Stomach (tissue), 19 donors: Measurements from ENCODE around the gene GRIP2. TPM values are rescaled to one million over a fixed set of nuclear protein-coding genes. Genes with fewer than 3 reads are reported as not detected.

ENCODE experiments used
- DNase-seq, 2 donors: peaks; one replicate each; pipeline versions ENCODE4 v3.0.0 to v3.0.0-alpha.2; 2013 to 2019
- H3K27ac ChIP-seq, 5 donors: fragments of 200-600 bp in 4 of 5; sonication (generic) in 4 of 5; one replicate each; pipeline ENCODE4 v1.5.1; 2013 to 2019; ENCODE audit warnings: mild to moderate bottlenecking in 1 of 5, moderate library complexity in 1 of 5
- H3K27me3 ChIP-seq, 3 donors: fragments of 200-600 bp; sonication (generic); one replicate each; pipeline ENCODE4 v1.5.1; 2017 to 2019; ENCODE audit warnings: mixed run types in 1 of 3
- H3K36me3 ChIP-seq, 4 donors: fragments of 200-600 bp; sonication (generic); 1 replicate in 3 of 4; 2 replicates in 1 of 4; pipeline ENCODE4 v1.5.1; 2016 to 2019
- H3K4me1 ChIP-seq, 4 donors: fragments of 200-600 bp; sonication (generic); one replicate each; pipeline ENCODE4 v1.5.1; 2016 to 2019
- H3K4me3 ChIP-seq, 4 donors: fragments of 200-600 bp; sonication (generic) in 3 of 4; one replicate each; pipeline ENCODE4 v1.5.1; 2016 to 2019; ENCODE audit warnings: mild to moderate bottlenecking in 1 of 4
- H3K9me3 ChIP-seq, 4 donors: fragments of 200-600 bp; sonication (generic); one replicate each; pipeline ENCODE4 v1.5.1; 2016 to 2019
- EP300 ChIP-seq: sonication (generic); formaldehyde crosslinking; IDR thresholded peaks from one replicate; pipeline ENCODE4 v1.6.1; 2017; ENCODE audit warnings: antibody characterized with exemption
- POLR2A ChIP-seq, 4 donors: fragments of 450-650 bp; IDR thresholded peaks; one replicate each; pipeline ENCODE4 v1.6.1; 2016; ENCODE audit warnings: antibody characterized with exemption in 4 of 4, control low read depth in 2 of 4, mild to moderate bottlenecking in 1 of 4, moderate library complexity in 1 of 4
- POLR2AphosphoS5 ChIP-seq, 3 donors: sonication (generic); formaldehyde crosslinking; IDR thresholded peaks; one replicate each; pipeline ENCODE4 v1.6.1; 2016; ENCODE audit warnings: antibody characterized with exemption in 3 of 3
- WGBS, 5 donors: extraction: QIAGEN DNeasy Blood & Tissue Kit in 3 of 5; methylation state at CpG; one replicate each; pipeline versions ENCODE4 v1.1.5 to v1.1.7; 2013 to 2018; 5-methylcytosine and 5-hydroxymethylcytosine counted together
- intact Hi-C: fragments of 100-400 bp; cut with DNase I; formaldehyde crosslinking; loops from one replicate; pipeline ENCODE4 v1.15.1; 2023; ENCODE audit warnings: low total_unique reads
- long read RNA-seq, 10 donors: transcript quantifications; one replicate each; lab custom pipeline, GENCODE V29; 2026
- polyA plus RNA-seq, 3 donors: library from polyadenylated mRNA; stranded (reverse); fragments of 200-250 nt; gene quantifications; one replicate each; pipeline ENCODE4 v1.2.3, GENCODE V29; 2013
- total RNA-seq, 5 donors: library from RNA; depleted of rRNA; stranded (reverse); fragments of >200 nt; gene quantifications; one replicate each; pipeline versions ENCODE4 v1.1.0 to v1.2.3, GENCODE V29; 2014 to 2016
- TF ChIP-seq, protein P1 (sequence below), 7 experiments: fragments of 450-650 bp in 4 of 7; fragments of 200-600 bp in 3 of 7; sonication (generic) in 3 of 7; IDR thresholded peaks; one replicate each; pipeline ENCODE4 v1.5.1; 2016 to 2019; ENCODE audit warnings: antibody characterized with exemption in 7 of 7, control low read depth in 2 of 7, mild to moderate bottlenecking in 1 of 7
- donor health status: healthy with polysubstance abuse.
- donor health status: Bipolar disorder and iron deficiency.
- donor health status: healthy.

The GRIP2 gene
- total RNA-seq (10 to 100 TPM in 1 of 5 donors, 1 to 10 TPM in 3, under 1 TPM in 1; 0.58 to 33.8 (median 5.0) TPM), polyA plus RNA-seq (1 to 10 TPM; 1.5 to 2.9 (median 2.7) TPM)
- long read RNA-seq, donor 1: 0 reads
- long read RNA-seq, donor 2: 0 reads
- long read RNA-seq, donor 3, partial matches to known transcripts: 5 of 5 reads
- long read RNA-seq, donor 3, other reads (novel, unspliced or antisense): 0 of 5 reads
- long read RNA-seq, donor 4: 0 reads
- long read RNA-seq, donor 5, partial matches to known transcripts: 0 of 1 reads
- long read RNA-seq, donor 5, other reads (novel, unspliced or antisense): 0 of 1 reads
- long read RNA-seq, donor 6: 0 reads
- long read RNA-seq, donor 7: 0 reads
- long read RNA-seq, donor 8: 0 reads
- long read RNA-seq, donor 9, full-length matches to known transcripts: 1 of 1 reads
- long read RNA-seq, donor 9, partial matches to known transcripts: 0 of 1 reads
- long read RNA-seq, donor 9, other reads (novel, unspliced or antisense): 0 of 1 reads
- long read RNA-seq, donor 10: 0 reads

- Histone ChIP-seq H3K27ac (no peak within 1 kb of the TSS), H3K27me3 (no peaks in the 10 kb centered on the region), H3K36me3 (no peaks in the 10 kb centered on the region), H3K9me3 (no peaks in the 10 kb centered on the region), H3K4me3 (no peak within 1 kb of the TSS), H3K4me1 (peaks cover 0 to 8% (median 0%) of the 10 kb centered on the region in 4 donors)
- 55 to 65% (median 58%) methylated on average over 12 to 14 of the region's 14 CpGs for WGBS, 5 donors
- intact Hi-C loops: no loop called here
- DNase-seq: no peak
- TF ChIP-seq POLR2AphosphoS5 (IDR thresholded peaks at IDR 0.05) (no peak), EP300 (no peak)
- TF ChIP-seq, protein P1, sequence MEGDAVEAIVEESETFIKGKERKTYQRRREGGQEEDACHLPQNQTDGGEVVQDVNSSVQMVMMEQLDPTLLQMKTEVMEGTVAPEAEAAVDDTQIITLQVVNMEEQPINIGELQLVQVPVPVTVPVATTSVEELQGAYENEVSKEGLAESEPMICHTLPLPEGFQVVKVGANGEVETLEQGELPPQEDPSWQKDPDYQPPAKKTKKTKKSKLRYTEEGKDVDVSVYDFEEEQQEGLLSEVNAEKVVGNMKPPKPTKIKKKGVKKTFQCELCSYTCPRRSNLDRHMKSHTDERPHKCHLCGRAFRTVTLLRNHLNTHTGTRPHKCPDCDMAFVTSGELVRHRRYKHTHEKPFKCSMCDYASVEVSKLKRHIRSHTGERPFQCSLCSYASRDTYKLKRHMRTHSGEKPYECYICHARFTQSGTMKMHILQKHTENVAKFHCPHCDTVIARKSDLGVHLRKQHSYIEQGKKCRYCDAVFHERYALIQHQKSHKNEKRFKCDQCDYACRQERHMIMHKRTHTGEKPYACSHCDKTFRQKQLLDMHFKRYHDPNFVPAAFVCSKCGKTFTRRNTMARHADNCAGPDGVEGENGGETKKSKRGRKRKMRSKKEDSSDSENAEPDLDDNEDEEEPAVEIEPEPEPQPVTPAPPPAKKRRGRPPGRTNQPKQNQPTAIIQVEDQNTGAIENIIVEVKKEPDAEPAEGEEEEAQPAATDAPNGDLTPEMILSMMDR (IDR thresholded peaks at IDR 0.05): no peak
These were observed at the start of gene GRIP2 for GRCh38 chr3:14539742-14540491. TSS of gene GRIP2 (minus strand) at chr3:14540342. CDS start at chr3:14540308, 34 bp downstream.

DNA sequence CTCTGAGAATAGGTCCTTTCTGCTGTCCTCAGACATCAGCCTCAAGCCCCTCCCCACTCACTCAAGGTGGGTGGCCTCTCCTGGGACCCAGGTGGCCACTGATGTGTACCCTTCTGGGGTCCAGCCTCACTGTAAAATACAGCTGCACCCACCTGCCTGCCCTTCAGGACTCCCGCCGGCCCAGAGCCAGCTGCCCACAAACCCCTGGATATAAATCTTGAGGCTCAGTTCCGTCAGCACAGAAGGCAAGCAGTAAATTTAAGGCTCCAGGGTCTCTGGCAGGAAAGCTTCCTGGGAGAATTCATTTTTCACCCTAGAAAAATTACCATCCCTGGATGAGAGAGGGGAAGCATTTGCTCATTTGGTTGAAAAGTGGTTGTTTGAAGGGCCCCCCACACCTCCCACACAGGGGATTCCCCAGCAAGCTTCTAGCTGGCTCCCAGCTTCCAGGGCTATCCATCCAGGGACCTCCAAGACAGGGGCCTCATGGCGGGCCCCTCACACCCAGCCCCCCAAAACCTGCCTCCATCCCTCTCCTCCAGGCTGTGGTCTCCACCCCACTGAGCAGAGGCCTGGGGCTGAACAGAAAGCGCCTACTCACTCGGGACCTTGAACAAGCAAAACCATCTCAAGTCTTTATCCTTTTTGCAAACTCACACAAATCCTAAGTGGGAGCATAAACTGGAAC is 48.4 kb upstream of the GRIP2 start:
- Histone ChIP-seq H3K27ac (no peak overlapping the region), H3K4me3 (no peak overlapping the region), H3K36me3 (no peaks in the 10 kb centered on the region), H3K27me3 (peaks cover 0 to 51% (median 0%) of the 10 kb centered on the region in 3 donors), H3K9me3 (no peaks in the 10 kb centered on the region), H3K4me1 (no peaks in the 10 kb centered on the region)
- 48 to 82% (median 62%) methylated on average over 5 to 6 of the region's 6 CpGs for WGBS, 5 donors
- intact Hi-C loops: no loop called here
- TF ChIP-seq, protein P1 (IDR thresholded peaks at IDR 0.05): no peak
- no peak for TF ChIP-seq EP300
- no peak for TF ChIP-seq POLR2AphosphoS5 (IDR thresholded peaks at IDR 0.05)
- no peak for TF ChIP-seq POLR2A (IDR thresholded peaks at IDR 0.05)
- DNase-seq: no peak

DNA sequence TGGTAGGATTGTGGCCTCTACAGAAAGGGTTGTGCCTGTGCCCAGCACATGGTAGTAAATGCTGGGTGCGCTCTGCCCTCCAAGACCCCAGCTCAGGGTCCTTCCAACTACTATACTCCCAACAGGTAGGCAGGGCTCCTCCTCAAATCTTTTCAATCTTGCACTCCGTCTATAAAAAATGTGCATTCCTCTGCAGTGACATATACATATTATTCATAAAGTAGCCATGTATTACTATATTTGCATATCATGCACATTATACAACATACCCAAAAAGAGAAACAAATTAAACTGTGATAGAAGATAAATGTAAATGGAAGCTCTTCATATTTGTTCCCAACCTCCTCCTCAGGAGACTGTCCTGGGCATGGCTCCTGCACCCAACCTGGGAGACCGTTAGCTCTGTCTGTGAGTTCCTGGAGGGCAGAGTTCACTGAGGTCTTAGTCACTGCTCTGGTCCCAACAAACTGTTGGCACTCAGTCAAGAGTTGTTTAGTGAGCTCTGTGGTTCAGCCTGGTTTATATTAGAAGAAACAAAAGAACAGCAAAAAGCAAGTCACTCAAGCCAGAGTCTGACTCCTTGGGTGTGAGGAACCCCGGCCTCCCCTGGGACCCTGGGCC is 47.7 kb upstream of the GRIP2 start:
- Histone ChIP-seq H3K9me3 (no peaks in the 10 kb centered on the region), H3K4me3 (no peak overlapping the region), H3K27ac (no peak overlapping the region), H3K36me3 (no peaks in the 10 kb centered on the region), H3K4me1 (no peaks in the 10 kb centered on the region), H3K27me3 (peaks cover 0 to 44% (median 0%) of the 10 kb centered on the region in 3 donors)
- whole genome bisulfite sequencing, 5 donors: 50 to 56% (median 56%) methylated on average over 3 to 4 of the region's 4 CpGs
- no peak for DNase-seq
- TF ChIP-seq POLR2A (IDR thresholded peaks at IDR 0.05): no peak
- TF ChIP-seq POLR2AphosphoS5 (IDR thresholded peaks at IDR 0.05): no peak
- TF ChIP-seq EP300: no peak
- TF ChIP-seq, protein P1 (IDR thresholded peaks at IDR 0.05): no peak
- intact Hi-C loops: no loop called here

- Histone ChIP-seq H3K27me3 (peaks cover 0 to 34% (median 0%) of the 10 kb centered on the region in 3 donors), H3K27ac (no peak overlapping the region), H3K4me3 (no peak overlapping the region), H3K36me3 (no peaks in the 10 kb centered on the region), H3K4me1 (no peaks in the 10 kb centered on the region), H3K9me3 (no peaks in the 10 kb centered on the region)
- no peak for TF ChIP-seq EP300
- no peak for TF ChIP-seq POLR2AphosphoS5 (IDR thresholded peaks at IDR 0.05)
- TF ChIP-seq, protein P1 (IDR thresholded peaks at IDR 0.05): no peak
- TF ChIP-seq POLR2A (IDR thresholded peaks at IDR 0.05): no peak
- WGBS, 5 donors: 63 to 74% (median 72%) methylated on average over 2 of the region's 2 CpGs
- no peak for DNase-seq
- intact Hi-C loops: no loop called here
These were observed 46.5 kb upstream of the GRIP2 start for GRCh38 chr3:14586611-14587010.
